Stimulated activated CD8-positive, alpha-beta memory T cell treated with anti-CD3 and anti-CD28 coated beads, Interleukin-2, amount 100 ng/mL, for 1 hour (primary cell): ENCODE data around the gene PRDM11.

Source experiments
- DNase-seq, 2 donors: peaks; one replicate each; pipeline ENCODE4 v3.0.0-alpha.2; 2020; ENCODE audit warnings: low read depth in 2 of 2

Gene PRDM11

GRCh38 chr11:45260071-45260470, 113.6 kb downstream of the PRDM11 start:
- DNase-seq = no peak

GRCh38 chr11:45262900-45263299, 116.5 kb downstream of the PRDM11 start:
- DNase-seq = no peak

- DNase-seq = no peak
These were observed 117.3 kb downstream of the PRDM11 start for GRCh38 chr11:45263773-45264172.

GRCh38 chr11:45264839-45265515, 118.5 kb downstream of the PRDM11 start:
- no peak for DNase-seq

- no peak for DNase-seq
These were observed 119.7 kb downstream of the PRDM11 start for GRCh38 chr11:45265969-45266675.

- DNase-seq = no peak
These were observed 120.2 kb downstream of the PRDM11 start for GRCh38 chr11:45266676-45267020.

GRCh38 chr11:45267052-45267451, 120.6 kb downstream of the PRDM11 start:
- no peak for DNase-seq

GRCh38 chr11:45267652-45268299, 121.3 kb downstream of the PRDM11 start:
- DNase-seq = no peak

GRCh38 chr11:45269678-45270077, 123.2 kb downstream of the PRDM11 start:
- DNase-seq = no peak

- DNase-seq = no peak
These were observed 124.7 kb downstream of the PRDM11 start for GRCh38 chr11:45270946-45271716.

GRCh38 chr11:45272701-45273100, 126.3 kb downstream of the PRDM11 start:
- no peak for DNase-seq

- DNase-seq = no peak
These were observed 127.1 kb downstream of the PRDM11 start for GRCh38 chr11:45273509-45273908.

- no peak for DNase-seq
These were observed 127.8 kb downstream of the PRDM11 start for GRCh38 chr11:45274206-45274605.

- no peak for DNase-seq
These were observed 129.4 kb downstream of the PRDM11 start for GRCh38 chr11:45275828-45276227.

- no peak for DNase-seq
These were observed 132.3 kb downstream of the PRDM11 start for GRCh38 chr11:45278714-45279113.

GRCh38 chr11:45279645-45280044, 133.2 kb downstream of the PRDM11 start:
- DNase-seq = no peak

- DNase-seq = no peak
These were observed 134.0 kb downstream of the PRDM11 start for GRCh38 chr11:45280449-45280848.

GRCh38 chr11:45282081-45282480, 135.6 kb downstream of the PRDM11 start:
- DNase-seq = no peak
